Transverse colon (tissue), 3 donors: ENCODE measurements around the gene APBB2.

Experiments
- POLR2A ChIP-seq: fragments of 450-650 bp; IDR thresholded peaks from one replicate; pipeline ENCODE4 v1.6.1; 2016; ENCODE audit warnings: antibody characterized with exemption, mild to moderate bottlenecking, moderate library complexity
- TF ChIP-seq, protein P1 (sequence below), 5 experiments: fragments of 200-600 bp in 3 of 5; fragments of 450-650 bp in 2 of 5; sonication (generic) in 3 of 5; IDR thresholded peaks; 1 replicate in 2 of 5; 2 replicates in 3 of 5; pipeline ENCODE4 v1.5.1; 2016 to 2017; ENCODE audit warnings: antibody characterized with exemption in 5 of 5, inconsistent platforms in 3 of 5, mild to moderate bottlenecking in 2 of 5, moderate library complexity in 1 of 5

DNA sequence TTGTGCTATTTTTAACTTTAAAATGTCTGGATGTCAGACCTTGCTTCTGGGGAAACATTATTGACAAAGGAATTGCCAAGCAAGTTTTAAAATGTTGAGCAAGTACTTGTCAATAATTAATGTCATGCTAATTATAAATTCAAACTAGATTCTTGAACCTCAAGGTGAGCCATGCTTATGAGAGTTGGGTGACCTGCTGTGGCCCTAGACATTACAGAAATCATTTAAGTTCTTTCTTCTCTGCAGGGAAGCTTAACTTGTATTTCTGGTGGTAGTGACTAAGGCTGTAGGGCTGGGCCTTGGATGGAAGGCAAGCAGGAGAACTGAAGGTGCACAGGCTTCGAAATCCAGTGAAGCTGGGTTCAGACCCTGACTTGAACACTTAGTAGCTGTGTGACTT lies 27.6 kb upstream of the APBB2 start:
- TF ChIP-seq, protein P1, sequence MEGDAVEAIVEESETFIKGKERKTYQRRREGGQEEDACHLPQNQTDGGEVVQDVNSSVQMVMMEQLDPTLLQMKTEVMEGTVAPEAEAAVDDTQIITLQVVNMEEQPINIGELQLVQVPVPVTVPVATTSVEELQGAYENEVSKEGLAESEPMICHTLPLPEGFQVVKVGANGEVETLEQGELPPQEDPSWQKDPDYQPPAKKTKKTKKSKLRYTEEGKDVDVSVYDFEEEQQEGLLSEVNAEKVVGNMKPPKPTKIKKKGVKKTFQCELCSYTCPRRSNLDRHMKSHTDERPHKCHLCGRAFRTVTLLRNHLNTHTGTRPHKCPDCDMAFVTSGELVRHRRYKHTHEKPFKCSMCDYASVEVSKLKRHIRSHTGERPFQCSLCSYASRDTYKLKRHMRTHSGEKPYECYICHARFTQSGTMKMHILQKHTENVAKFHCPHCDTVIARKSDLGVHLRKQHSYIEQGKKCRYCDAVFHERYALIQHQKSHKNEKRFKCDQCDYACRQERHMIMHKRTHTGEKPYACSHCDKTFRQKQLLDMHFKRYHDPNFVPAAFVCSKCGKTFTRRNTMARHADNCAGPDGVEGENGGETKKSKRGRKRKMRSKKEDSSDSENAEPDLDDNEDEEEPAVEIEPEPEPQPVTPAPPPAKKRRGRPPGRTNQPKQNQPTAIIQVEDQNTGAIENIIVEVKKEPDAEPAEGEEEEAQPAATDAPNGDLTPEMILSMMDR (IDR thresholded peaks at IDR 0.05) = no peak
- no peak for TF ChIP-seq POLR2A
